ENCODE results near the gene PTP4A1. TPM values are rescaled to one million over a fixed set of nuclear protein-coding genes. Genes with fewer than 3 reads are reported as not detected.

PTP4A1 gene
- total and polyA plus RNA-seq, 7 donors, result 21.4 to 173 (median 44.5) TPM

DNA sequence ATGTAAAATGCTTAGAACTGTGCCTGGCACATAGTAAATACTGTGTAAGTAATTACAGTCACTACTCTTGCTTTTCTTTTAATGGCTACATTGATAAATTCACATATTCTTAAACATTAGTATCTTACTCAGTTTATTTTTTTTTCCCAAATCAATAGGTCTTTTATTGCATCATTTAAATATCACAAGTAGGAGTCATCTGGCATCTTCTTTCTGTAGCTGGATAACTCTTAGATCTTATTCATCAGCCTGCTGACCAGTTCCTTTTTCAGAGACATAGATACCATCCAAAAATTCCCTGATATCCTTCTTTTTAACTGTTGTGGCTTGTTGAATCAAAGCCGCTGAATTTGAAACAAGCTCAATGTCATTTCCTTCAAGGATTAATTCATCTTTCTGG is 43.3 kb downstream of the PTP4A1 start:
- Histone ChIP-seq H3K9me3 (no peaks in the 10 kb centered on the region), H3K4me1 (no peaks in the 10 kb centered on the region), H3K4me3 (no peak overlapping the region), H3K27ac (no peak overlapping the region), H3K27me3 (no peaks in the 10 kb centered on the region), H3K36me3 (no peaks in the 10 kb centered on the region)
- TF ChIP-seq EP300 (IDR thresholded peaks at IDR 0.05) (no peak), POLR2AphosphoS5 (IDR thresholded peaks at IDR 0.05) (no peak), POLR2A (IDR thresholded peaks at IDR 0.05) (no peak)
- TF ChIP-seq, protein P1, sequence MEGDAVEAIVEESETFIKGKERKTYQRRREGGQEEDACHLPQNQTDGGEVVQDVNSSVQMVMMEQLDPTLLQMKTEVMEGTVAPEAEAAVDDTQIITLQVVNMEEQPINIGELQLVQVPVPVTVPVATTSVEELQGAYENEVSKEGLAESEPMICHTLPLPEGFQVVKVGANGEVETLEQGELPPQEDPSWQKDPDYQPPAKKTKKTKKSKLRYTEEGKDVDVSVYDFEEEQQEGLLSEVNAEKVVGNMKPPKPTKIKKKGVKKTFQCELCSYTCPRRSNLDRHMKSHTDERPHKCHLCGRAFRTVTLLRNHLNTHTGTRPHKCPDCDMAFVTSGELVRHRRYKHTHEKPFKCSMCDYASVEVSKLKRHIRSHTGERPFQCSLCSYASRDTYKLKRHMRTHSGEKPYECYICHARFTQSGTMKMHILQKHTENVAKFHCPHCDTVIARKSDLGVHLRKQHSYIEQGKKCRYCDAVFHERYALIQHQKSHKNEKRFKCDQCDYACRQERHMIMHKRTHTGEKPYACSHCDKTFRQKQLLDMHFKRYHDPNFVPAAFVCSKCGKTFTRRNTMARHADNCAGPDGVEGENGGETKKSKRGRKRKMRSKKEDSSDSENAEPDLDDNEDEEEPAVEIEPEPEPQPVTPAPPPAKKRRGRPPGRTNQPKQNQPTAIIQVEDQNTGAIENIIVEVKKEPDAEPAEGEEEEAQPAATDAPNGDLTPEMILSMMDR (IDR thresholded peaks at IDR 0.05), result no peak
- intact Hi-C loops (cut with DNase I), result no loop called here
- no peak for DNase-seq
- WGBS, 2 donors, result 90 to 96% methylated on average over 1 of the region's 1 CpG

Small RNAs within 50 kb of the gene (small RNA-seq; reads per million reads assigned to genes)
- 0 to 0.11 (median 0) reads per million in 3 donors for gene AL513043.1

Other genes with a start within 250 kb of the PTP4A1 start
- gene PHF3, start 63.3 kb downstream of the PTP4A1 start, total RNA-seq, result 10 to 100 TPM; 59.6 to 80.5 (median 77.4) TPM
- gene PHF3, start 63.3 kb downstream of the PTP4A1 start, polyA plus RNA-seq, result 10 to 100 TPM in 2 of 3 donors, 1 to 10 TPM in 1; 9.7 to 15.8 (median 12.0) TPM